Activated CD4-positive, alpha-beta T cell treated with anti-CD3 and anti-CD28 coated beads, Interleukin-2, amount 50 U/mL, for 1 hour (primary cell): Measurements from ENCODE around the gene PDXDC1.
"Not testable (repeated sequence)": the region's sequence is repeated elsewhere in the genome, so short reads cannot be mapped to it uniquely, and the experiment has no call there.

Experiments used
- DNase-seq: peaks from one replicate; pipeline ENCODE4 v3.0.0-alpha.2; 2020

The PDXDC1 gene

GRCh38 chr16:14975418-14976194, 780 bp downstream of the PDXDC1 start:
- peak; percentile 63 for DNase-seq

GRCh38 chr16:14976971-14977736, 2.3 kb downstream of the PDXDC1 start:
- DNase-seq, result not testable (repeated sequence)

GRCh38 chr16:14978281-14978680, 3.5 kb downstream of the PDXDC1 start:
- DNase-seq, result not testable (repeated sequence)

GRCh38 chr16:14978908-14979307, 4.1 kb downstream of the PDXDC1 start:
- not testable (repeated sequence) for DNase-seq

GRCh38 chr16:14981234-14981633, 6.4 kb downstream of the PDXDC1 start:
- not testable (repeated sequence) for DNase-seq

- not testable (repeated sequence) for DNase-seq
Measured at GRCh38 chr16:14982521-14982920, 7.7 kb downstream of the PDXDC1 start.

GRCh38 chr16:14988092-14988491, 13.3 kb downstream of the PDXDC1 start:
- not testable (repeated sequence) for DNase-seq

- not testable (repeated sequence) for DNase-seq
Measured at GRCh38 chr16:14988661-14989191, 13.9 kb downstream of the PDXDC1 start.

GRCh38 chr16:14989291-14990281, 14.8 kb downstream of the PDXDC1 start:
- DNase-seq, result not testable (repeated sequence)

GRCh38 chr16:14993277-14994151, 18.7 kb downstream of the PDXDC1 start:
- not testable (repeated sequence) for DNase-seq

- not testable (repeated sequence) for DNase-seq
Measured at GRCh38 chr16:14996702-14997101, 21.9 kb downstream of the PDXDC1 start.

- not testable (repeated sequence) for DNase-seq
Measured at GRCh38 chr16:14998300-14998699, 23.5 kb downstream of the PDXDC1 start.

- DNase-seq, result not testable (repeated sequence)
Measured at GRCh38 chr16:14999845-15000244, 25.0 kb downstream of the PDXDC1 start.

- not testable (repeated sequence) for DNase-seq
Measured at GRCh38 chr16:15002448-15002847, 27.6 kb downstream of the PDXDC1 start.

GRCh38 chr16:15005357-15006132, 30.7 kb downstream of the PDXDC1 start:
- not testable (repeated sequence) for DNase-seq

GRCh38 chr16:15008647-15009046, 33.8 kb downstream of the PDXDC1 start:
- DNase-seq, result not testable (repeated sequence)

- not testable (repeated sequence) for DNase-seq
Measured at GRCh38 chr16:15012941-15013340, 38.1 kb downstream of the PDXDC1 start.

GRCh38 chr16:15015671-15016070, 40.8 kb downstream of the PDXDC1 start:
- DNase-seq, result not testable (repeated sequence)

- not testable (repeated sequence) for DNase-seq
Measured at GRCh38 chr16:15016354-15016753, 41.5 kb downstream of the PDXDC1 start.

- DNase-seq, result not testable (repeated sequence)
Measured at GRCh38 chr16:15016951-15017580, 42.2 kb downstream of the PDXDC1 start.
